HCT116 (cell line): ENCODE measurements around the gene TENM3. TPM values are rescaled to one million over a fixed set of nuclear protein-coding genes. Genes with fewer than 3 reads are reported as not detected.
"Not testable (repeated sequence)": the region's sequence is repeated elsewhere in the genome, so short reads cannot be mapped to it uniquely, and the experiment has no call there.

Experiments used
- ATAC-seq: fragments of 200-7000 bp; cut with Tn5 transposase; 2 replicates; pipeline ENCODE4 v1.9.1; 2020; ENCODE audit warnings: mild to moderate bottlenecking, moderate library complexity
- BruUV-seq: library from RNA; stranded (reverse); fragments of 400-500 nt; replicated peaks from 2 replicates; lab custom pipeline; 2021; lab: Mats Ljungman, UMichigan
- CTCF ChIA-PET: fragments of 300-600 bp; sonication (Branson Sonifier 250); formaldehyde crosslinking; loops from one replicate; lab custom pipeline; 2021; ENCODE audit warnings: antibody characterized with exemption; lab: Charles Lee
- POLR2A ChIA-PET: fragments of 300-600, 350-600 bp; sonication (Branson Sonifier 250); formaldehyde crosslinking; loops from one replicate; lab custom pipeline; 2021; ENCODE audit warnings: antibody characterized with exemption; lab: Charles Lee
- RAD21 ChIA-PET, 2 experiments: fragments of 300-600 bp; sonication (Branson Sonifier 250); formaldehyde crosslinking; loops; one replicate each; lab custom pipeline; 2023; ENCODE audit warnings: low total read pairs in 2 of 2; ENCODE audit not compliant: uncharacterized antibody in 2 of 2, unreplicated experiment in 2 of 2, low non-redundant PET in 1 of 2; lab: Charles Lee
- DNase-seq: peaks from one replicate; pipeline ENCODE4 v3.0.0-alpha.2; 2010; ENCODE audit warnings: low read depth, low spot score
- H2AFZ ChIP-seq: fragments of 200-600 bp; shearing (Covaris generic), sonication (generic); 2 replicates; pipeline ENCODE4 v1.6.1; 2017; ENCODE audit warnings: low read depth, mixed run types, mixed read lengths, antibody characterized with exemption, low read length; ENCODE audit not compliant: poor library complexity, severe bottlenecking
- H3K27ac ChIP-seq: 2 replicates; pipeline ENCODE4 v1.5.1; 2012; ENCODE audit warnings: low read depth, low read length
- H3K27me3 ChIP-seq: fragments of 200-600 bp; sonication (generic); 2 replicates; pipeline ENCODE4 v1.6.1; 2016; ENCODE audit warnings: mixed run types, low read length, mixed read lengths; ENCODE audit not compliant: insufficient read depth
- H3K36me3 ChIP-seq, 2 experiments: fragments of 200-500 bp in 1 of 2; fragments of 200-600 bp in 1 of 2; sonication (Bioruptor generic) in 1 of 2; sonication (generic) in 1 of 2; 2 replicates each; pipeline versions ENCODE4 v1.5.1 to v1.6.1; 2014 to 2016; ENCODE audit warnings: low read length in 2 of 2, inconsistent platforms in 1 of 2, mixed read lengths in 1 of 2, mixed run types in 1 of 2; ENCODE audit not compliant: insufficient read depth in 2 of 2, control insufficient read depth in 1 of 2
- H3K4me1 ChIP-seq, 2 experiments: fragments of 200-600 bp in 1 of 2; sonication (generic) in 1 of 2; 2 replicates each; pipeline versions ENCODE4 v1.5.1 to v1.6.1; 2012 to 2017; ENCODE audit warnings: low read length in 2 of 2, inconsistent platforms in 1 of 2, mild to moderate bottlenecking in 1 of 2, mixed read lengths in 1 of 2, mixed run types in 1 of 2, moderate library complexity in 1 of 2; ENCODE audit not compliant: insufficient read depth in 2 of 2, control insufficient read depth in 1 of 2
- H3K4me2 ChIP-seq: fragments of 200-600 bp; sonication (generic); 2 replicates; pipeline ENCODE4 v1.6.1; 2017; ENCODE audit warnings: mixed run types, low read length, mixed read lengths
- H3K4me3 ChIP-seq, 2 experiments: fragments of 200-600 bp in 1 of 2; sonication (generic) in 1 of 2; replicated peaks in 1 of 2; 2 replicates each; pipeline ENCODE4 v1.5.1; 2011 to 2016; ENCODE audit warnings: low read length in 2 of 2, control low read depth in 1 of 2, low read depth in 1 of 2, mild to moderate bottlenecking in 1 of 2, mixed read lengths in 1 of 2, mixed run types in 1 of 2
- H3K79me2 ChIP-seq: fragments of 200-600 bp; sonication (generic); 2 replicates; pipeline ENCODE4 v1.6.1; 2017; ENCODE audit warnings: mild to moderate bottlenecking, mixed run types, low read length, moderate library complexity, mixed read lengths; ENCODE audit not compliant: insufficient read depth
- H3K9ac ChIP-seq: fragments of 200-600 bp; sonication (generic); 2 replicates; pipeline ENCODE4 v1.6.1; 2016; ENCODE audit warnings: low read length, mixed read lengths
- H3K9me2 ChIP-seq: fragments of 200-600 bp; sonication (generic), shearing (Covaris generic); 2 replicates; pipeline ENCODE4 v1.6.1; 2017; ENCODE audit warnings: mixed run types, mild to moderate bottlenecking, moderate library complexity; ENCODE audit not compliant: insufficient read depth
- H3K9me3 ChIP-seq, 2 experiments: fragments of 200-500 bp in 1 of 2; fragments of 200-600 bp in 1 of 2; sonication (Bioruptor generic) in 1 of 2; sonication (generic) in 1 of 2; 2 replicates each; pipeline ENCODE4 v1.6.1; 2014 to 2017; ENCODE audit warnings: low read length in 2 of 2, mixed read lengths in 2 of 2, inconsistent platforms in 1 of 2, low read depth in 1 of 2, mild to moderate bottlenecking in 1 of 2, mixed run types in 1 of 2, moderate library complexity in 1 of 2; ENCODE audit not compliant: control insufficient read depth in 1 of 2, insufficient read depth in 1 of 2
- H4K20me1 ChIP-seq: fragments of 200-600 bp; sonication (generic), shearing (Covaris generic); 2 replicates; pipeline ENCODE4 v1.6.1; 2017; ENCODE audit warnings: mixed run types, mild to moderate bottlenecking, moderate library complexity; ENCODE audit not compliant: insufficient read depth
- CBX3 ChIP-seq: IDR thresholded peaks from 2 replicates; pipeline ENCODE4 v1.6.1; 2012; ENCODE audit warnings: low read depth
- CEBPB ChIP-seq: IDR thresholded peaks from 2 replicates; pipeline ENCODE4 v1.6.1; 2012; ENCODE audit warnings: low read depth
- ELF1 ChIP-seq: IDR thresholded peaks from 2 replicates; pipeline ENCODE4 v1.6.1; 2012; ENCODE audit warnings: low read depth, borderline replicate concordance
- EZH2phosphoT487 ChIP-seq: fragments of 200-600 bp; IDR thresholded peaks from 2 replicates; pipeline ENCODE4 v1.6.1; 2018; ENCODE audit warnings: antibody characterized with exemption, borderline replicate concordance
- FOSL1 ChIP-seq: IDR thresholded peaks from 2 replicates; pipeline ENCODE4 v1.6.1; 2012; ENCODE audit warnings: low read depth
- JUND ChIP-seq: IDR thresholded peaks from 2 replicates; pipeline ENCODE4 v1.6.1; 2012
- POLR2A ChIP-seq: IDR thresholded peaks from 2 replicates; pipeline ENCODE4 v1.7.0; 2011; ENCODE audit warnings: borderline replicate concordance; ENCODE audit not compliant: insufficient read depth, insufficient read length; ENCODE audit errors: extremely low read depth
- RAD21 ChIP-seq: IDR thresholded peaks from 2 replicates; pipeline ENCODE4 v1.6.1; 2012; ENCODE audit warnings: low read depth, mild to moderate bottlenecking
- REST ChIP-seq: IDR thresholded peaks from 2 replicates; pipeline ENCODE4 v1.6.1; 2012; ENCODE audit warnings: low read depth
- SP1 ChIP-seq: IDR thresholded peaks from 2 replicates; pipeline ENCODE4 v1.6.1; 2012; ENCODE audit warnings: low read depth
- SRF ChIP-seq: IDR thresholded peaks from 2 replicates; pipeline ENCODE4 v1.6.1; 2012; ENCODE audit warnings: low read depth
- YY1 ChIP-seq: IDR thresholded peaks from 2 replicates; pipeline ENCODE4 v1.6.1; 2011; ENCODE audit warnings: low read length, low read depth, moderate library complexity, mild to moderate bottlenecking; ENCODE audit not compliant: insufficient replicate concordance; ENCODE audit errors: extremely low read depth
- ZFX ChIP-seq: fragments of 450-650 bp; IDR thresholded peaks from 2 replicates; pipeline ENCODE4 v1.6.1; 2017
- ZNF274 ChIP-seq: fragments of 200-500 bp; sonication (Bioruptor generic); IDR thresholded peaks from 2 replicates; pipeline ENCODE4 v1.6.1; 2014; ENCODE audit warnings: mild to moderate bottlenecking, low read depth, low read length, inconsistent platforms
- intact Hi-C: fragments of 100-400 bp; cut with micrococcal nuclease; formaldehyde crosslinking; loops from 2 replicates; pipeline ENCODE4 v1.10.0; 2022
- total RNA-seq: library from RNA; stranded (reverse); gene quantifications from one replicate; pipeline ENCODE4 v1.2.1, GENCODE V29; 2021; ENCODE audit not compliant: unreplicated experiment

Gene TENM3
- total RNA-seq, 1 experiment from 2014 or later, result 0.54 TPM

GRCh38 chr4:182385897-182386296 lies 142.7 kb downstream of the TENM3 start:
- TF ChIP-seq ZNF274 (no peak), REST (no peak), FOSL1 (no peak), SP1 (no peak), RAD21 (no peak), EZH2phosphoT487 (no peak), CBX3 (no peak), ELF1 (no peak), SRF (no peak), YY1 (no peak), JUND (no peak), CEBPB (no peak), ZFX (no peak), POLR2A (no peak)
- no TSS peak for BruUV-seq
- DNase-seq (no peak), ATAC-seq (no peak)
- H3K4me1 ChIP-seq, result no peaks in the 10 kb centered on the region
- CTCF ChIA-PET, result no interaction called here
- H3K36me3 ChIP-seq, result no peaks in the 10 kb centered on the region
- RAD21 ChIA-PET, result no interaction called here
- no peak overlapping the region for H3K4me3 ChIP-seq
- H3K79me2 ChIP-seq, result no peaks in the 10 kb centered on the region
- H3K27me3 ChIP-seq, result peaks cover 9% of the 10 kb centered on the region
- POLR2A ChIA-PET, result no interaction called here
- no peak overlapping the region for H3K4me2 ChIP-seq
- intact Hi-C loops, result no loop called here
- H4K20me1 ChIP-seq, result no peaks in the 10 kb centered on the region
- H2AFZ ChIP-seq, result no peak overlapping the region
- H3K9me2 ChIP-seq, result no peaks in the 10 kb centered on the region
- H3K9ac ChIP-seq, result no peak overlapping the region
- no peaks in the 10 kb centered on the region for H3K9me3 ChIP-seq
- H3K27ac ChIP-seq, result no peak overlapping the region

- H3K27ac ChIP-seq, H3K4me2 ChIP-seq, H3K4me1 ChIP-seq, CTCF ChIA-PET, H4K20me1 ChIP-seq, RAD21 ChIA-PET, DNase-seq, H3K36me3 ChIP-seq, H3K9me3 ChIP-seq, ATAC-seq, H3K27me3 ChIP-seq, H3K9ac ChIP-seq, POLR2A ChIA-PET, H3K9me2 ChIP-seq, H3K4me3 ChIP-seq, H3K79me2 ChIP-seq, H2AFZ ChIP-seq, intact Hi-C loops, BruUV-seq: not testable (repeated sequence)
Measured at GRCh38 chr4:182386576-182386975, 143.4 kb downstream of the TENM3 start.
